Panc1 (cell line): Measurements from ENCODE around the gene CSMD2. TPM values are rescaled to one million over a fixed set of nuclear protein-coding genes. Genes with fewer than 3 reads are reported as not detected.

Experiments
- ATAC-seq: fragments of 200-7000 bp; cut with Tn5 transposase; 2 replicates; pipeline ENCODE4 v1.9.1; 2020; ENCODE audit warnings: mild to moderate bottlenecking, moderate library complexity
- BruUV-seq: library from RNA; stranded (reverse); fragments of 400-500 nt; replicated peaks from 2 replicates; lab custom pipeline; 2021; lab: Mats Ljungman, UMichigan
- CTCF ChIA-PET: fragments of 300-600 bp; sonication (Branson Sonifier 250); formaldehyde crosslinking; loops from one replicate; lab custom pipeline; 2022; ENCODE audit warnings: antibody characterized with exemption; lab: Charles Lee
- POLR2A ChIA-PET: fragments of 300-600 bp; sonication (Branson Sonifier 250); formaldehyde crosslinking; loops from one replicate; lab custom pipeline; 2022; ENCODE audit warnings: antibody characterized with exemption; lab: Charles Lee
- DNase-seq: peaks from one replicate; pipeline ENCODE4 v3.0.0-alpha.2; 2010; ENCODE audit warnings: low read depth, low spot score
- H3K27ac ChIP-seq: 2 replicates; pipeline ENCODE4 v1.5.1; 2011; ENCODE audit warnings: mild to moderate bottlenecking, low read length, inconsistent platforms
- H3K27me3 ChIP-seq: fragments of 200-500 bp; sonication (Bioruptor generic); 2 replicates; pipeline ENCODE4 v1.6.0; 2014; ENCODE audit warnings: low read length, inconsistent platforms; ENCODE audit not compliant: control insufficient read depth, insufficient read depth
- H3K36me3 ChIP-seq: fragments of 200-500 bp; sonication (Bioruptor generic); 2 replicates; pipeline ENCODE4 v1.5.1; 2014; ENCODE audit warnings: inconsistent platforms, mild to moderate bottlenecking, low read length, moderate library complexity; ENCODE audit not compliant: control insufficient read depth, insufficient read depth
- H3K4me1 ChIP-seq: 2 replicates; pipeline ENCODE4 v1.5.1; 2011; ENCODE audit warnings: inconsistent platforms, mild to moderate bottlenecking, low read length, moderate library complexity; ENCODE audit not compliant: control insufficient read depth, insufficient read depth
- H3K4me3 ChIP-seq, 2 experiments: 2 replicates each; pipeline ENCODE4 v1.5.1; 2011 to 2012; ENCODE audit warnings: low read depth in 2 of 2, low read length in 2 of 2, mild to moderate bottlenecking in 2 of 2, inconsistent platforms in 1 of 2, moderate library complexity in 1 of 2
- H3K9me3 ChIP-seq: fragments of 200-500 bp; sonication (Bioruptor generic); 2 replicates; pipeline ENCODE4 v1.5.1; 2014; ENCODE audit warnings: low read depth, mild to moderate bottlenecking, inconsistent platforms, low read length, moderate library complexity; ENCODE audit not compliant: control insufficient read depth, insufficient read depth
- POLR2AphosphoS5 ChIP-seq: IDR thresholded peaks from 2 replicates; pipeline ENCODE4 v1.6.1; 2012; ENCODE audit warnings: mild to moderate bottlenecking, low read depth, low read length, moderate library complexity
- REST ChIP-seq, 2 experiments: IDR thresholded peaks; 2 replicates each; pipeline ENCODE4 v1.6.1; 2011 to 2012; ENCODE audit warnings: low read depth in 2 of 2, control low read depth in 1 of 2, low read length in 1 of 2, mild to moderate bottlenecking in 1 of 2, moderate library complexity in 1 of 2; ENCODE audit not compliant: insufficient read depth in 1 of 2
- SIN3A ChIP-seq: IDR thresholded peaks from 2 replicates; pipeline ENCODE4 v1.6.1; 2012; ENCODE audit warnings: low read depth, mild to moderate bottlenecking, low read length, moderate library complexity, borderline replicate concordance; ENCODE audit not compliant: insufficient read depth
- TCF7L2 ChIP-seq: IDR thresholded peaks from 2 replicates; pipeline ENCODE4 v1.6.1; 2011; ENCODE audit warnings: mild to moderate bottlenecking, low read depth, low read length, inconsistent platforms
- in situ Hi-C: cut with HindIII; loops from 2 replicates; pipeline ENCODE4 v1.10.0; 2016; ENCODE audit warnings: low sequenced_read_pairs, low pct_unique_long_range_greater_than_20kb
- intact Hi-C: fragments of 100-400 bp; cut with micrococcal nuclease; formaldehyde crosslinking; loops from one replicate; pipeline ENCODE4 v1.10.0; 2022; ENCODE audit not compliant: unreplicated experiment
- total RNA-seq: library from RNA; stranded (reverse); gene quantifications from one replicate; pipeline ENCODE4 v1.2.1, GENCODE V29; 2021; ENCODE audit not compliant: unreplicated experiment
- TF ChIP-seq, protein P1 (sequence below): fragments of 450-650 bp; IDR thresholded peaks from 2 replicates; pipeline ENCODE4 v1.5.1; 2017; ENCODE audit warnings: mild to moderate bottlenecking

CSMD2 gene
- total RNA-seq, 1 experiment from 2014 or later: not detected

GRCh38 chr1:33985656-33986055, 179.4 kb downstream of the CSMD2 start:
- no peak for TF ChIP-seq SIN3A
- no peak for TF ChIP-seq TCF7L2
- no peak for TF ChIP-seq POLR2AphosphoS5
- TF ChIP-seq REST (IDR thresholded peaks at IDR 0.05; ENCODE audit: insufficient read depth in 1 of 2, low read depth in 2 of 2, low read length in 1 of 2): no peak
- TF ChIP-seq, protein P1, sequence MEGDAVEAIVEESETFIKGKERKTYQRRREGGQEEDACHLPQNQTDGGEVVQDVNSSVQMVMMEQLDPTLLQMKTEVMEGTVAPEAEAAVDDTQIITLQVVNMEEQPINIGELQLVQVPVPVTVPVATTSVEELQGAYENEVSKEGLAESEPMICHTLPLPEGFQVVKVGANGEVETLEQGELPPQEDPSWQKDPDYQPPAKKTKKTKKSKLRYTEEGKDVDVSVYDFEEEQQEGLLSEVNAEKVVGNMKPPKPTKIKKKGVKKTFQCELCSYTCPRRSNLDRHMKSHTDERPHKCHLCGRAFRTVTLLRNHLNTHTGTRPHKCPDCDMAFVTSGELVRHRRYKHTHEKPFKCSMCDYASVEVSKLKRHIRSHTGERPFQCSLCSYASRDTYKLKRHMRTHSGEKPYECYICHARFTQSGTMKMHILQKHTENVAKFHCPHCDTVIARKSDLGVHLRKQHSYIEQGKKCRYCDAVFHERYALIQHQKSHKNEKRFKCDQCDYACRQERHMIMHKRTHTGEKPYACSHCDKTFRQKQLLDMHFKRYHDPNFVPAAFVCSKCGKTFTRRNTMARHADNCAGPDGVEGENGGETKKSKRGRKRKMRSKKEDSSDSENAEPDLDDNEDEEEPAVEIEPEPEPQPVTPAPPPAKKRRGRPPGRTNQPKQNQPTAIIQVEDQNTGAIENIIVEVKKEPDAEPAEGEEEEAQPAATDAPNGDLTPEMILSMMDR: no peak
- Histone ChIP-seq H3K27ac (no peak overlapping the region), H3K36me3 (no peaks in the 10 kb centered on the region), H3K4me3 (no peak overlapping the region), H3K9me3 (no peaks in the 10 kb centered on the region), H3K27me3 (no peaks in the 10 kb centered on the region), H3K4me1 (no peaks in the 10 kb centered on the region)
- in situ Hi-C loops: no loop called here
- ChIA-PET POLR2A (no interaction called here), CTCF (no interaction called here)
- intact Hi-C loops: no loop called here
- ATAC-seq (no peak), DNase-seq (no peak)
- BruUV-seq: no TSS peak

- ATAC-seq (no peak), DNase-seq (no peak)
- no peak overlapping the region for H3K27ac ChIP-seq
- no peaks in the 10 kb centered on the region for H3K9me3 ChIP-seq
- H3K4me1 ChIP-seq: no peaks in the 10 kb centered on the region
- ChIA-PET CTCF (no interaction called here), POLR2A (no interaction called here)
- intact Hi-C loops: no loop called here
- BruUV-seq: no TSS peak
- TF ChIP-seq, protein P1: no peak
- no peak for TF ChIP-seq SIN3A
- no peak for TF ChIP-seq POLR2AphosphoS5
- no peak for TF ChIP-seq REST (IDR thresholded peaks at IDR 0.05; ENCODE audit: insufficient read depth in 1 of 2, low read depth in 2 of 2, low read length in 1 of 2)
- no peak for TF ChIP-seq TCF7L2
- in situ Hi-C loops: no loop called here
- H3K27me3 ChIP-seq: no peaks in the 10 kb centered on the region
- H3K4me3 ChIP-seq: no peak overlapping the region
- no peaks in the 10 kb centered on the region for H3K36me3 ChIP-seq
Observed at GRCh38 chr1:33984906-33985565, 180.0 kb downstream of the CSMD2 start.
